LNCAP (cell line): ENCODE results near the gene HDAC4.

ENCODE experiments used
- TF ChIP-seq, protein P1 (sequence below): fragments of 450-650 bp; IDR thresholded peaks from 2 replicates; pipeline ENCODE4 v1.5.1; 2017; ENCODE audit warnings: mild to moderate bottlenecking

The HDAC4 gene

DNA sequence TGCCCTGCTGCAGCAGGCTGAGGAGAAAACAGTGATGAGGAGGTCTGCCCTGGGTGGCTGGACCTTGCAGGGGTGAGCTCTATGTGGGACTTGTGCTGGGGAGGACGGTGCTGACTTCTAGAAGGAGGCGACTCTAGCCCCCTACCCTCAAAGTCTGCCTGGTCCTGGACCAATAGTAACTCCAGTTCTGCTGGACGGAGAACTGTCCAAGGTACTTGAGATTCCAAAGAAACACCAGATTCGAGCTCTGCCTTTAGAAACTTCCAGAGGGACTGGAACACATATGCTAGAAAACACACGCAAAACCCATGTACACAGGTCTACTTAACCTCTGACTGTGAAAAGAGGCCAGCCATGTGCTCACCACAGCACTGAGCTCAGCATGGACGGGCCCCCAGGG, 292.4 kb downstream of the HDAC4 start:
- TF ChIP-seq, protein P1, sequence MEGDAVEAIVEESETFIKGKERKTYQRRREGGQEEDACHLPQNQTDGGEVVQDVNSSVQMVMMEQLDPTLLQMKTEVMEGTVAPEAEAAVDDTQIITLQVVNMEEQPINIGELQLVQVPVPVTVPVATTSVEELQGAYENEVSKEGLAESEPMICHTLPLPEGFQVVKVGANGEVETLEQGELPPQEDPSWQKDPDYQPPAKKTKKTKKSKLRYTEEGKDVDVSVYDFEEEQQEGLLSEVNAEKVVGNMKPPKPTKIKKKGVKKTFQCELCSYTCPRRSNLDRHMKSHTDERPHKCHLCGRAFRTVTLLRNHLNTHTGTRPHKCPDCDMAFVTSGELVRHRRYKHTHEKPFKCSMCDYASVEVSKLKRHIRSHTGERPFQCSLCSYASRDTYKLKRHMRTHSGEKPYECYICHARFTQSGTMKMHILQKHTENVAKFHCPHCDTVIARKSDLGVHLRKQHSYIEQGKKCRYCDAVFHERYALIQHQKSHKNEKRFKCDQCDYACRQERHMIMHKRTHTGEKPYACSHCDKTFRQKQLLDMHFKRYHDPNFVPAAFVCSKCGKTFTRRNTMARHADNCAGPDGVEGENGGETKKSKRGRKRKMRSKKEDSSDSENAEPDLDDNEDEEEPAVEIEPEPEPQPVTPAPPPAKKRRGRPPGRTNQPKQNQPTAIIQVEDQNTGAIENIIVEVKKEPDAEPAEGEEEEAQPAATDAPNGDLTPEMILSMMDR: no peak

DNA sequence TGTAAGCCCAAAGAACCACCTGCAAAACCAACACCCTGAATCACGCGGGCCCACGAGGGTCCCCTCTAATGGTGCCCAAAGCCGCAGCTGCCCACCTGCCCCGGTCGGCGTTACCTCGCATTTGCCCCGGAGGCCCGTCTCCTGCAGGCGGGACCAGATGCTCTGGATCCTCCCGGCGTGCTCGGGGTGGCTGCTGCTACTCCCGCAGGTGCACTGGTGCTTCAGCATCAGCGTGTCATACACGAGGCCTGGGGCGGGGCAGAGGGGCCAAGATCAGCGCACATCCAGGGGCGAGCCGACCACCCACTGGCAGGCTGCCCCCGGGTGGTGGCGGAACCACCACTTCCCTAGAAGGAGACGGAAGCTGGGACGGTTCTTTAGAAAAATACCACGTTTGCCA, 292.9 kb downstream of the HDAC4 start:
- TF ChIP-seq, protein P1: no peak

DNA sequence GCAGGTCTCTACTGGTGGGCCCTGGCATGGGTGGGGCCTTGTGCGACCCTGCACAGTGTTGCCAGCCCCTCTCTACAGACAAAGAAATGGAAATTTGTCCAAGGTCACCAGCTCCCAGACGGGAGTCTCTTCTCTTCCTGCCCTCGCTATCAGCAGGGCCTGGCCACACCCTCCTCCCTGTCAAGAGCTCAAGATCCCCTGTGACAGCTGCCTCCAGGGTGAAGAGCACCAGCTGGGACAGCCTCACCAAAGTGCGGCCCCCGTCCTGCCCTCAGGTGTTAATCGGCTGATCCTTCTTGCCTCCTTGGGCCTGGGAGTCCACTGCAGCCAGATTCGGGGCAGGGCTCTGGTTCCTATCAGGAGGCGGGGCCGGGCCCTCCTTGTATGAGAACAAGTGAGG, 293.9 kb downstream of the HDAC4 start:
- TF ChIP-seq, protein P1: no peak

DNA sequence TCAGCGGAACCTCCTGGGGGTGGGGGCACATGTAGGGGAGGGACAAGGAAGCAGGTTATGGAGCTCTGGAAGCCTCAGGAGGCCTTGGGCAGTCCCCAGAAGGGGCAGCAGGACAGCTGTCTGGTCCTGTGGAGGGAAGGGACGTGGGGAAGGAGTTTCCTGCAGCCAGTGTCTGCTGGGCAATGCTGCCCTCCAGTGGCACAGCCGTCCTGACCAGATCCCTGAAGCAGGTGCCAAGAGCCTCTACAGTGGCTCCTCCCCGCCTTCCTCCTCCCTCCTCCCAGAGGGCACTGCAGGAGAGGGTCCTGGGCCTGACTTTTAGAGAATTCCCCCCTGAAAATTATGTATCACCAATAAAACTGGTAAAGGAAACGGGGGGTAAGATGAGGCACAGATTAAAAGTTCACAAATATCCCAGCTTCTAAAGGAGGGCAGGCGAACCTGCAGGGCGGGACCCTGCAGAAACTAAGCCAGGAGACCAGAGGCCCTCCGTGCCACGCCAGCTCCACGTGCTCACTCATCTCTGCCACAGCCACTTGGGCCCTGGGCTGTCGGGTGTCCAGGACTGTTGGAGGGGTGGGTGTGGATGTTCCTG, 294.4 kb downstream of the HDAC4 start:
- TF ChIP-seq, protein P1: peak; percentile 75

DNA sequence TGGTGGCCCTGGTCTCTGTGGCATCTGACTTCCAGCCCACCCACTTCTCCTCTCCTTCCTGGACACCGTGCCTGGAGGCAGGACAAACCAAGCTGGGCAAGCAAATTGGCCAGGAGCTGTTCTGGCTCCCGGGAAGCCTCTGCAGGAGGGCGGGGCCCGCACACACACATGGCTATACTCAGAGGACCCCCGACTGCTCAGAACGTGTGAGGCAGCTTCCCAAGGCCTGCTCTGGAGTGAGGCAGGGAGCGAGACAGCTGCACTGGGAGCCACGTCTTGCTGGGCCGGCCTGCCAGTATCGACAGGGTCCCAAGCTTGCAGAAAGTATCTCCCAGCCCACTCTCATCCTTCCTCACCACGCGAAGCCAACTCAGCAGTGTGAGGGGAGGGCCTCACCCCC, 295.6 kb downstream of the HDAC4 start:
- TF ChIP-seq, protein P1: no peak

DNA sequence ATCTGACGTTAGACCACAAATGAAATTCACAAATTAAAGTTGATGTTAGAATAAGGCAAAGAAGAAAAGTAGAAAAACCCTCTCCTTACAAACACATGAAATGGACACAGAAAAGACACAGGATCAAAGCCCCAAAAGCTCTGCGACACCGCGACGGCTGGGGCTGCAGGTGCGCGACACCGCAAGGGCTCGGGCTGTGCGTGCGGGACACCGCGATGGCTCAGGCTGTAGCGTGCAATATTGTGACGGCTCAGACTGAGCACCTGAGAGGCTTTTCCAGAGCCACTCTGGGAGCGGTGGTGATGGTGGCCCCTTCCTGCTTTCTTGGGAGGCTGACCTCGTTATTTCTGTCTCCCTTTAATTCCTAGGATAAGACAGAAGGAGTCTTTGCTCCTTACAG, 296.0 kb downstream of the HDAC4 start:
- TF ChIP-seq, protein P1: no peak

DNA sequence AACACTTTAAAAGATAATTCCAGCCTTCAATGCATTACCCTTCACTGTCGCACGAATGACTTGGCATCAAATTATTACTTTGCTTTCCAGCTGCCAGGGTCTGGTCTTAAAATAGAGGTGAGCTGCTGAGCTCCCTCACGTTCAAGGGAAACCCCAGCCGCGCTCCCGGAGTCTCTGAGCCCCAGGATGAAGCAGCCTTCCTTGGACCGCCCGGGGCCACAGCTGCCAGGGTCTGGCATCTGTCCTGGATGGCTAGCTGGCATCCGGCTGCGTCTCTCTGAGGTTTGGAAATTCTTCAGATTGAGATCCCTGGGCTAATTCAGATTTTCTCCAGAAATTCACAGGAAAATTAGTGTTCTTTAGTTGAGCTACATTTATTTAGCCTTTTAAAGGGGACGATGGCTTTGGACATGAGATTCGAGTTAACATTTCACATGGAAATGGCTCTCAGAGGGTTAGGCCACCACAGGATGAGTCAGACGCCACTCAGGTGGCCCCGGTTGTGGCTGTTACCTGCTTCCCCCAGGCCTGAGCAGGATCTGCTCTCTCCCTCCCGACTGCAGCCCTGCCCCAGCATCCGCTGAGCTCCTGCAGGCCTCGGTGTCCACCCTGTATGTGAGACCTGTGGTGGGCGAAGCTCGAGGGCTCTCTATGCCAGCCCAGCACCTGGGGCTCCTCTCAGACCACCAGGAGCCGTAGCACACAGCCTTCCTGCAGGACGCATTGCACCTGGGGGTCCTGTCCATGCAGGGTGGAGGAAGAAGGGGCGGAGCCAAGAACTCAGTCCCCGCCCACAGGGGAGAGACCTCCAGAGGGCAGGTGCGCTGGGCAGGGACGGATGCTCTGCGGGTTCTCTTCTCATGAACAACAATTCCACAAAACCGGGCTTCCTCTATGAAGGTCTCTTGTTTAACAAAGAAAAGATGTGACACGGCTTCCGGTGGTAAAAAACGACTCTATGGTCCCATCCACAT, 297.4 kb downstream of the HDAC4 start:
- TF ChIP-seq, protein P1: no peak
